ENCODE data around the gene YRDC. TPM values are rescaled to one million over a fixed set of nuclear protein-coding genes. Genes with fewer than 3 reads are reported as not detected.

The YRDC gene
- total RNA-seq, 3 donors from 2014 or later (not counting 1 experiment from before 2014, with no cell fraction given), result 19.9 to 26.2 (median 24.4) TPM

DNA sequence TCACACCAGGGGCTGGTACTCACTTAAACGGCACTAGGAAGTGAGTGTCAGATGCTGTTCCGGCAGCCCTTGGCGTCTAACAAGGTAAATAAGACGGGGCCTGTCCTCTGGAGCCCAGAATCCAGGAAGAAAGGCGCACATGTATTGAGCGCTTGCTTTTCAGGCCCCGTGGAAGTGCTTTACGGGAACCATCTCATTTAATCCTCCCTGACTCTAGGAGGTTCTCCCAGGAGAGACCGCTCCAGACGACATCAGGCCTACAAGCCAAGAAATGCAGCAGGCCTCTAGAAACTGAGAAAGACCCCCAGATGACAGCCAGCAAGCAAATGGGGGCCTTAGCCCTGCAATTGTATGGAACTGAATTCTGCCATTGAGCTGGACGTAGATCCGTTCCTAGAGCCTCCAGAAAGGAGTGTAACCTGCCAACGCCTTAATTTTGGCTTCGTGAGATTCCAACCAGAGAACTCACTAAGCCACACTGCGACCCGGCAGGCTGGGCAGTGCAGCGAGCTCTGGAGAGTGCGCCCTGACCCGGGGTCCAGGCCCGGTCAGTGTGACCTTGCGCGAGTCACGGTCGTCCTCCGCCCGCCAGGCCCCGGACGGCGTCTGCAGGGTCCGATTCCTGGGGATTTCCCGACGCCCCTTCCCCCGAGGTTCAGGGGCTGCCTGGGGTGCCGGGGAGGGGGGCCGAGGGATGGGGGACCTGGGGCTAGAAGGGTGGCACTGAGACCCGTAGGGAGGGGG, 14.9 kb downstream of the YRDC start:
- H3K4me1 ChIP-seq (ENCODE audit: control insufficient read depth, insufficient read depth, low read length), result peaks cover 18% of the 10 kb centered on the region
- H3K4me3 ChIP-seq (ENCODE audit: low read length), result no peak overlapping the region
- no peak for DNase-seq
- Mint-ChIP-seq H3K4me3 (peak overlapping the region; percentile 58), H3K4me1 (peaks cover 11 to 18% of the 10 kb centered on the region in 2 donors), H3K27ac (no peak overlapping the region), H3K27me3 (ENCODE audit: low read depth in 2 of 2) (peaks cover 35 to 36% of the 10 kb centered on the region in 2 donors), H3K36me3 (no peaks in the 10 kb centered on the region), H3K9me3 (no peaks in the 10 kb centered on the region)
- ATAC-seq, result no peak
- intact Hi-C loops (cut with micrococcal nuclease), result no loop called here
- H3K9me3 ChIP-seq (ENCODE audit: control insufficient read depth, insufficient read depth, low read length), result no peaks in the 10 kb centered on the region
- WGBS (ENCODE audit: insufficient coverage), result 41% methylated on average over 36 of the region's 36 CpGs
- H3K36me3 ChIP-seq (ENCODE audit: control insufficient read depth, insufficient read depth, low read length), result no peaks in the 10 kb centered on the region
- TF ChIP-seq, protein P1, sequence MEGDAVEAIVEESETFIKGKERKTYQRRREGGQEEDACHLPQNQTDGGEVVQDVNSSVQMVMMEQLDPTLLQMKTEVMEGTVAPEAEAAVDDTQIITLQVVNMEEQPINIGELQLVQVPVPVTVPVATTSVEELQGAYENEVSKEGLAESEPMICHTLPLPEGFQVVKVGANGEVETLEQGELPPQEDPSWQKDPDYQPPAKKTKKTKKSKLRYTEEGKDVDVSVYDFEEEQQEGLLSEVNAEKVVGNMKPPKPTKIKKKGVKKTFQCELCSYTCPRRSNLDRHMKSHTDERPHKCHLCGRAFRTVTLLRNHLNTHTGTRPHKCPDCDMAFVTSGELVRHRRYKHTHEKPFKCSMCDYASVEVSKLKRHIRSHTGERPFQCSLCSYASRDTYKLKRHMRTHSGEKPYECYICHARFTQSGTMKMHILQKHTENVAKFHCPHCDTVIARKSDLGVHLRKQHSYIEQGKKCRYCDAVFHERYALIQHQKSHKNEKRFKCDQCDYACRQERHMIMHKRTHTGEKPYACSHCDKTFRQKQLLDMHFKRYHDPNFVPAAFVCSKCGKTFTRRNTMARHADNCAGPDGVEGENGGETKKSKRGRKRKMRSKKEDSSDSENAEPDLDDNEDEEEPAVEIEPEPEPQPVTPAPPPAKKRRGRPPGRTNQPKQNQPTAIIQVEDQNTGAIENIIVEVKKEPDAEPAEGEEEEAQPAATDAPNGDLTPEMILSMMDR (IDR thresholded peaks at IDR 0.05), result no peak
- no peak overlapping the region for H3K27ac ChIP-seq (ENCODE audit: low read length)
- peaks cover 10% of the 10 kb centered on the region for H3K27me3 ChIP-seq (ENCODE audit: control insufficient read depth, insufficient read depth, low read length)

DNA sequence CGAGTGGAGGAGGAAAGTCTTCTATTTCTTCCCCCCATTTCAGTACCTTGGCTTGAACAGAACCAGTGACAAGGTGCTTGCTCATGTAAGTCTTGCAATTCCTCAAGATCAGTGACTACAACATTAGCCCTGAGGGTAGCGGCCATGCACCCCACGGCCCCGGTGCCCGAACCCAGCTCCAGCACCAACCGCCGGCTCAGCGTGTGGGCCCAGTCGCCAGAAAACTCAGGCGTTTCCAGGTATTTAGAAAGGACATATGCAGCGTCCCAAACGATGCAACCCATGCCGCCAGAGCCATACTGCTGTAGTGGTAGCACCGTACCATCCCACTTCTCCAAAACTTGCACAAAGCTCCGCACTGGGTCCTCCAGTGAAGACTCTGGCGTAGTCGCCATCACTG, 25.5 kb downstream of the YRDC start:
- Mint-ChIP-seq H3K4me3 (no peak overlapping the region), H3K4me1 (no peaks in the 10 kb centered on the region), H3K27ac (no peak overlapping the region), H3K27me3 (ENCODE audit: low read depth in 2 of 2) (peaks cover 9 to 22% of the 10 kb centered on the region in 2 donors), H3K36me3 (no peaks in the 10 kb centered on the region), H3K9me3 (no peaks in the 10 kb centered on the region)
- ATAC-seq, result no peak
- intact Hi-C loops (cut with micrococcal nuclease), result no loop called here
- Histone ChIP-seq H3K4me1 (ENCODE audit: control insufficient read depth, insufficient read depth, low read length) (no peaks in the 10 kb centered on the region), H3K36me3 (ENCODE audit: control insufficient read depth, insufficient read depth, low read length) (no peaks in the 10 kb centered on the region), H3K9me3 (ENCODE audit: control insufficient read depth, insufficient read depth, low read length) (no peaks in the 10 kb centered on the region), H3K27ac (ENCODE audit: low read length) (no peak overlapping the region), H3K4me3 (ENCODE audit: low read length) (no peak overlapping the region), H3K27me3 (ENCODE audit: control insufficient read depth, insufficient read depth, low read length) (no peaks in the 10 kb centered on the region)
- TF ChIP-seq, protein P1 (IDR thresholded peaks at IDR 0.05), result no peak
- DNase-seq, result no peak
- 80% methylated on average over 14 of the region's 17 CpGs for WGBS (ENCODE audit: insufficient coverage)

DNA sequence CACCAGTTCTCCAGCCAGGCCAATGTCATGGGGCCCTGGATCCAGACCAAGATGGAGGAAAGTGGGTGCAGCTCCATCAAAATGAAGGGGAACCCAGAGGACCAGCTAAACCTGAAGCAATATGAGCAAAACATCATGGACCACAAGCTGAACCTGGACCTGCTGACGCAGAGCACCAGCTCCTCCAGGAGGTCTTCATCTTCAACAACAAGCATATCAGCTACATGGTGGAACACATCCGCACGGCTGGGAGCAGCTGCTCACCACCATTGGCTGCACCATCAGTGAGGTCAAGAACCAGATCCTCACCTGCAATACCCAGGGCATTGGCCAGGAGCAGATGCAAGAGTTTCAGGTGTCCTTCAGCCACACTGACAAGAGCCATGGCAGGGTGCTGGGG, 29.4 kb downstream of the YRDC start:
- ATAC-seq (no peak), DNase-seq (no peak)
- Histone ChIP-seq H3K27ac (ENCODE audit: low read length) (no peak overlapping the region), H3K27me3 (ENCODE audit: control insufficient read depth, insufficient read depth, low read length) (no peaks in the 10 kb centered on the region), H3K9me3 (ENCODE audit: control insufficient read depth, insufficient read depth, low read length) (no peaks in the 10 kb centered on the region), H3K4me1 (ENCODE audit: control insufficient read depth, insufficient read depth, low read length) (no peaks in the 10 kb centered on the region), H3K36me3 (ENCODE audit: control insufficient read depth, insufficient read depth, low read length) (no peaks in the 10 kb centered on the region), H3K4me3 (ENCODE audit: low read length) (no peak overlapping the region)
- WGBS (ENCODE audit: insufficient coverage), result 80% methylated on average over 3 of the region's 3 CpGs
- intact Hi-C loops (cut with micrococcal nuclease), result no loop called here
- TF ChIP-seq, protein P1 (IDR thresholded peaks at IDR 0.05), result no peak
- H3K4me3 Mint-ChIP-seq, result no peak overlapping the region
- H3K27me3 Mint-ChIP-seq (ENCODE audit: low read depth in 2 of 2), result peaks cover 14 to 18% of the 10 kb centered on the region in 2 donors
- H3K36me3 Mint-ChIP-seq, result no peaks in the 10 kb centered on the region
- H3K4me1 Mint-ChIP-seq, result no peaks in the 10 kb centered on the region
- no peaks in the 10 kb centered on the region for H3K9me3 Mint-ChIP-seq
- H3K27ac Mint-ChIP-seq, result no peak overlapping the region

Measured in natural killer cell (primary cell).